Neural progenitor cell (in vitro differentiated cells): ENCODE data around the gene UEVLD.

ENCODE experiments used
- EZH2phosphoT487 ChIP-seq: fragments of 200-600 bp; sonication (generic); IDR thresholded peaks from 2 replicates; pipeline ENCODE4 v1.6.1; 2017; ENCODE audit warnings: antibody characterized with exemption
- TF ChIP-seq, protein P1 (sequence below): fragments of 200-600 bp; sonication (generic); IDR thresholded peaks from 2 replicates; pipeline ENCODE4 v1.5.1; 2017; ENCODE audit warnings: antibody characterized with exemption, mild to moderate bottlenecking

- TF ChIP-seq, protein P1, sequence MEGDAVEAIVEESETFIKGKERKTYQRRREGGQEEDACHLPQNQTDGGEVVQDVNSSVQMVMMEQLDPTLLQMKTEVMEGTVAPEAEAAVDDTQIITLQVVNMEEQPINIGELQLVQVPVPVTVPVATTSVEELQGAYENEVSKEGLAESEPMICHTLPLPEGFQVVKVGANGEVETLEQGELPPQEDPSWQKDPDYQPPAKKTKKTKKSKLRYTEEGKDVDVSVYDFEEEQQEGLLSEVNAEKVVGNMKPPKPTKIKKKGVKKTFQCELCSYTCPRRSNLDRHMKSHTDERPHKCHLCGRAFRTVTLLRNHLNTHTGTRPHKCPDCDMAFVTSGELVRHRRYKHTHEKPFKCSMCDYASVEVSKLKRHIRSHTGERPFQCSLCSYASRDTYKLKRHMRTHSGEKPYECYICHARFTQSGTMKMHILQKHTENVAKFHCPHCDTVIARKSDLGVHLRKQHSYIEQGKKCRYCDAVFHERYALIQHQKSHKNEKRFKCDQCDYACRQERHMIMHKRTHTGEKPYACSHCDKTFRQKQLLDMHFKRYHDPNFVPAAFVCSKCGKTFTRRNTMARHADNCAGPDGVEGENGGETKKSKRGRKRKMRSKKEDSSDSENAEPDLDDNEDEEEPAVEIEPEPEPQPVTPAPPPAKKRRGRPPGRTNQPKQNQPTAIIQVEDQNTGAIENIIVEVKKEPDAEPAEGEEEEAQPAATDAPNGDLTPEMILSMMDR: no peak
- no peak for TF ChIP-seq EZH2phosphoT487
Measured at GRCh38 chr11:18590571-18590970, 2.0 kb upstream of the UEVLD start.
